Mesendoderm (in vitro differentiated cells): Measurements from ENCODE around the gene OR52B2.

Experiments used
- DNase-seq: peaks from one replicate; pipeline ENCODE4 v3.0.0; 2013
- H2AK5ac ChIP-seq: 2 replicates; pipeline ENCODE4 v1.6.1; 2013; ENCODE audit warnings: low read length, inconsistent platforms
- H2BK120ac ChIP-seq: 2 replicates; pipeline ENCODE4 v1.6.1; 2013; ENCODE audit warnings: low read depth, mild to moderate bottlenecking, low read length, moderate library complexity, mixed read lengths
- H2BK15ac ChIP-seq: replicated peaks from 2 replicates; pipeline ENCODE4 v1.6.1; 2013; ENCODE audit warnings: low read depth, mild to moderate bottlenecking, moderate library complexity
- H2BK5ac ChIP-seq: 2 replicates; pipeline ENCODE4 v1.6.1; 2013; ENCODE audit warnings: low read length, inconsistent platforms
- H3K18ac ChIP-seq: 2 replicates; pipeline ENCODE4 v1.6.1; 2013; ENCODE audit warnings: mild to moderate bottlenecking, low read length, mixed read lengths
- H3K23ac ChIP-seq: one replicate; pipeline ENCODE4 v1.6.1; 2013; ENCODE audit warnings: low read length
- H3K27ac ChIP-seq: 2 replicates; pipeline ENCODE4 v1.5.1; 2013; ENCODE audit warnings: low read depth, mild to moderate bottlenecking, inconsistent platforms, low read length, moderate library complexity
- H3K27me3 ChIP-seq: 2 replicates; pipeline ENCODE4 v1.6.1; 2013; ENCODE audit warnings: low read length, control low read depth, mild to moderate bottlenecking, inconsistent platforms; ENCODE audit not compliant: insufficient read depth, poor library complexity
- H3K36me3 ChIP-seq: 2 replicates; pipeline ENCODE4 v1.6.1; 2013; ENCODE audit warnings: low read length, inconsistent platforms; ENCODE audit not compliant: control insufficient read depth, insufficient read depth
- H3K4ac ChIP-seq: one replicate; pipeline ENCODE4 v1.6.1; 2013; ENCODE audit warnings: low read depth, mild to moderate bottlenecking, low read length, moderate library complexity
- H3K4me1 ChIP-seq: 2 replicates; pipeline ENCODE4 v1.6.1; 2013; ENCODE audit warnings: low read depth, low read length, inconsistent platforms; ENCODE audit not compliant: control insufficient read depth
- H3K4me2 ChIP-seq: 2 replicates; pipeline ENCODE4 v1.6.1; 2013; ENCODE audit warnings: low read length
- H3K4me3 ChIP-seq: 2 replicates; pipeline ENCODE4 v1.5.1; 2013; ENCODE audit warnings: mild to moderate bottlenecking, low read length
- H3K56ac ChIP-seq: one replicate; pipeline ENCODE4 v1.6.1; 2013; ENCODE audit warnings: low read length
- H3K79me1 ChIP-seq: 2 replicates; pipeline ENCODE4 v1.6.1; 2013; ENCODE audit warnings: low read length, inconsistent platforms
- H3K79me2 ChIP-seq: 2 replicates; pipeline ENCODE4 v1.6.1; 2013; ENCODE audit warnings: mild to moderate bottlenecking, low read length; ENCODE audit not compliant: control insufficient read depth, insufficient read depth
- H3K9ac ChIP-seq: 2 replicates; pipeline ENCODE4 v1.6.1; 2013; ENCODE audit warnings: low read length, inconsistent platforms
- H4K5ac ChIP-seq: one replicate; pipeline ENCODE4 v1.6.1; 2013; ENCODE audit warnings: low read length
- H4K8ac ChIP-seq: one replicate; pipeline ENCODE4 v1.6.1; 2013; ENCODE audit warnings: low read depth, mild to moderate bottlenecking, control low read depth, low read length, moderate library complexity
- WGBS: extraction: QIAGEN DNeasy Blood & Tissue Kit; methylation state at CpG from one replicate; pipeline ENCODE4 v1.1.7; 2013; ENCODE audit warnings: low lambda C conversion rate, missing lambda C conversion rate; ENCODE audit not compliant: insufficient coverage; ENCODE audit errors: extremely low coverage; 5-methylcytosine and 5-hydroxymethylcytosine counted together

OR52B2 gene

DNA sequence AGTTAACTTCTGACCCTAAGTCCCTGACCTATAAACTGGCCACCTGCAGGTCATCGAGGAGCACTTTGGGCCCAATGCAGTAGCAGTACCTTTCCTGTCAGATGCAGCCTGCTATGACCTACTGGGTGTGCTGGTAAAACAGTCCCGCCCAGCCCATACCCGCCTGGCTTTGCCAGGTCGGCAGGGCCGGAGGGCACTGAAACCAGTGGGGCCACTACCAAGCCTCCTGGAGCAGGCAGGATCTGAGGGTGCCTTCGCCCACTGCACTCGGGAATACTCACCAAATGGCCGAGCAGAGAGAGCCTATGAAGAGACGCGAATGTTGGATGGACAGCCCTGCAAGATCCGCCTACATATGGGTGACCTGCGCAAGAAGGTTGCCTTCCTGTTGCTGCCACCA, 39.7 kb upstream of the OR52B2 start:
- no peak overlapping the region for H3K9ac ChIP-seq
- H3K23ac ChIP-seq = no peak overlapping the region
- no peak overlapping the region for H4K5ac ChIP-seq
- no peak overlapping the region for H3K4me2 ChIP-seq
- no peaks in the 10 kb centered on the region for H3K36me3 ChIP-seq
- H3K18ac ChIP-seq = no peak overlapping the region
- DNase-seq = no peak
- no peak overlapping the region for H3K4me3 ChIP-seq
- H3K4ac ChIP-seq = no peak overlapping the region
- no peaks in the 10 kb centered on the region for H3K27me3 ChIP-seq
- H3K79me1 ChIP-seq = no peaks in the 10 kb centered on the region
- no peak overlapping the region for H3K56ac ChIP-seq
- no CpG with 5 or more reads among the region's 12 CpGs for WGBS
- H2BK5ac ChIP-seq = no peak overlapping the region
- H3K4me1 ChIP-seq = no peaks in the 10 kb centered on the region
- no peak overlapping the region for H2BK15ac ChIP-seq
- no peak overlapping the region for H2AK5ac ChIP-seq
- no peak overlapping the region for H3K27ac ChIP-seq
- H3K79me2 ChIP-seq = no peaks in the 10 kb centered on the region
- no peak overlapping the region for H2BK120ac ChIP-seq
- no peak overlapping the region for H4K8ac ChIP-seq

DNA sequence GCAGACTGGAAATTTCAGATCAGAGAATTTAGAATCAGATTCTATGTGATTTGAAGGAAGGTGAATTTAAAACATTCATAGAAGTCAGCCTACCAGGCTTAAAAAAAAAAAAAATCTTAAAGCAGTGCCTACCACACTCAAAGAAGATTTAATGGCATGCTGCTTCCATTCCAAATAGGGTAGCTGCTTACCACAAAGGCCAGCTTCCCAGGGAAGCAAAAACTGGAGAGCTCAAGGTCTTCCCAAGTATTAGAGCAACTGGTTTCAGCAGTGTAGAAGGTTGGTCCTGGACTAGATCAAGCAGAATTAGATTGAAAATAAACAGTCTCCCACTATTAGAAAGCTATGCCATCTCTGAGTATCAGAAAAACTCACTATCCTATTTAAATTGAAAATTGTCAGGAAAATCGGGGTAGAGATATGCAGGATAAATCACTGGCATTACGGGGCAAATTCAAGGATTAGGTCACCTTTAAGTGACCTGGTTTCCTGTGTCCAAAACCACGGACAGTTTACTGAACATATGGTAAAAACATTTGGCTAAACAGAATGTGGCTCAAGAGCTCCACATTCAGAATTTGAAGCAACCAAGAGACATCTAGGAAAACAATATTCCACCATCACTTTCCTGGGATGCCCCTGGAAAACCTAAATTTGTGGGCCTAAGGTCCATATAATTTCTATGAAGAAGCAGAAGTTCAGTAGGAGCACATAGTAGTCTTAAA, 36.5 kb upstream of the OR52B2 start:
- Histone ChIP-seq H3K23ac (no peak overlapping the region), H3K79me1 (no peaks in the 10 kb centered on the region), H3K9ac (no peak overlapping the region), H2BK5ac (no peak overlapping the region), H4K8ac (no peak overlapping the region), H2BK15ac (no peak overlapping the region), H3K36me3 (no peaks in the 10 kb centered on the region), H3K79me2 (no peaks in the 10 kb centered on the region), H3K4me1 (no peaks in the 10 kb centered on the region), H3K27me3 (no peaks in the 10 kb centered on the region), H4K5ac (no peak overlapping the region), H3K27ac (no peak overlapping the region), H3K56ac (no peak overlapping the region), H3K18ac (no peak overlapping the region), H2BK120ac (no peak overlapping the region), H3K4me3 (no peak overlapping the region), H2AK5ac (no peak overlapping the region), H3K4me2 (no peak overlapping the region), H3K4ac (no peak overlapping the region)
- DNase-seq = no peak
- WGBS = no CpG with 5 or more reads among the region's 3 CpGs

DNA sequence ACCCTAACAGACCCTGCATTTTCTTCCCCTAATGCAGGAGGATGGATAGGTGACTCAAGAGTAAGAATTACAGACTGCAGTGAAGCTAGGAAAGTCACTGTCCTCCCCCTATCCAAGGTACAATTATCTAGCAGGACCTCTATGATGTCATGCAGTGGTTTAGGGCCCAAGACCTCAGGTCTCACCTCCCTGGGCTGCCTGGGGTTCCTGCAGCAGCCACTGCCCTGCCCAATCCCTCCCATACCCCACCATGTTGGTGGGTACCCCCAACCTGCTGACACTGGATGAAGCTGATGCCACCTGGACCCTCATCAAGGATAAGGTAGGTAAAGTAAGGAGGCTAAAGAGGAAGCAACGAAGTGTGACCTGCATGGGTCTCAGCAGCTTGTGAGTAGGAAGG, 35.2 kb upstream of the OR52B2 start, which contains the start of gene C11orf42:
C11orf42 (plus strand) TSS at position 192 of the 400 bp plus-strand sequence; CDS start at position 251, 59 bp downstream.
- no peak within 1 kb of the TSS for H4K5ac ChIP-seq
- no peak within 1 kb of the TSS for H3K56ac ChIP-seq
- H3K9ac ChIP-seq = no peak within 1 kb of the TSS
- no peak within 1 kb of the TSS for H3K18ac ChIP-seq
- H3K4me3 ChIP-seq = no peak within 1 kb of the TSS
- H3K79me1 ChIP-seq = no peaks in the 10 kb centered on the region
- H3K36me3 ChIP-seq = no peaks in the 10 kb centered on the region
- no peaks in the 10 kb centered on the region for H3K79me2 ChIP-seq
- no peak within 1 kb of the TSS for H3K4ac ChIP-seq
- H2BK15ac ChIP-seq = no peak within 1 kb of the TSS
- DNase-seq = no peak
- no peak within 1 kb of the TSS for H3K23ac ChIP-seq
- H3K4me2 ChIP-seq = no peak within 1 kb of the TSS
- no peak within 1 kb of the TSS for H2AK5ac ChIP-seq
- WGBS = no CpG with 5 or more reads among the region's 1 CpG
- no peak within 1 kb of the TSS for H3K27ac ChIP-seq
- H3K4me1 ChIP-seq = no peaks in the 10 kb centered on the region
- no peaks in the 10 kb centered on the region for H3K27me3 ChIP-seq
- H2BK5ac ChIP-seq = no peak within 1 kb of the TSS
- H4K8ac ChIP-seq = no peak within 1 kb of the TSS
- no peak within 1 kb of the TSS for H2BK120ac ChIP-seq

DNA sequence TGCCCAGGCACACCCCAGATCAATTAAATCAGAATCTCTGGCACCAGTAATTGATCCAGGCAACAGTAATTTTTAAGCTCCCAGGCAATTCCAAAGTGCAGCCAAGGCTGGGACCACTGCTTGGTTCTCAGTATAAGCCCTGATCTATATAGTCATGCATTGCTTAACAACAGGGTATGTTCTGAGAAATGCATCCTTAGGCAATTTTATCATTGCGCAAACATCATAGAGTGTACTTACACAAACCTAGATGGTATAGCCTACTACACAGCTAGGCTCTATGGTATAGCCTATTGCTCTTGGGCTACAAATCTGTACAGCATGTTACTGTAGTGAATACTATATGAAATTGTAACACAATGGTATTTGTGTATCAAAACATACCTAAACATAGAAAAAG, 34.6 kb upstream of the OR52B2 start:
- Histone ChIP-seq H3K27me3 (no peaks in the 10 kb centered on the region), H3K4ac (no peak overlapping the region), H3K4me2 (no peak overlapping the region), H3K9ac (no peak overlapping the region), H3K18ac (no peak overlapping the region), H4K5ac (no peak overlapping the region), H2BK120ac (no peak overlapping the region), H3K79me1 (no peaks in the 10 kb centered on the region), H3K27ac (no peak overlapping the region), H3K79me2 (no peaks in the 10 kb centered on the region), H3K56ac (no peak overlapping the region), H3K23ac (no peak overlapping the region), H4K8ac (no peak overlapping the region), H3K36me3 (no peaks in the 10 kb centered on the region), H2BK5ac (no peak overlapping the region), H3K4me3 (no peak overlapping the region), H3K4me1 (no peaks in the 10 kb centered on the region), H2BK15ac (no peak overlapping the region), H2AK5ac (no peak overlapping the region)
- WGBS = no CpG with 5 or more reads among the region's 1 CpG
- no peak for DNase-seq

DNA sequence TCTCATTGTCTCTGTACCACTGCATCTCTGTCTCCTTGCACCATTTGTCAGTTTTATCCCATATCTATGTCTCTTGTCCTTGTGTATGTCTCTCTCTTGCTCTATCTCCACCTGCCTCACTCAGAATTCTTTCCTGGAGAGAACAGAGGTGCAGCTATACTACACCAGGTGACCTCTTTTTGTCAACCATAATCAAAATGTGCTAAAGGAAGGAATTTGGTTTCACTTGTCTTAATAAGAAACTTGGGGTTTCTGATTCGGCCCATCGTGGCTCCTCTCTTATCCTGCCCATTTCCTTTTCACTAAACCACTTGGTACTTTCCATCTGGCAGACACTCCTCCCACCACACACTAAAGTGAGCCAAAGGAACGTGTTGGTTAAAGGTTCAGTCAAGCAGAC, 33.2 kb upstream of the OR52B2 start:
- no peaks in the 10 kb centered on the region for H3K27me3 ChIP-seq
- H3K18ac ChIP-seq = no peak overlapping the region
- H3K4me2 ChIP-seq = no peak overlapping the region
- no peak overlapping the region for H3K4me3 ChIP-seq
- no peak overlapping the region for H2BK5ac ChIP-seq
- no peak overlapping the region for H4K8ac ChIP-seq
- DNase-seq = no peak
- no peak overlapping the region for H2AK5ac ChIP-seq
- no peaks in the 10 kb centered on the region for H3K36me3 ChIP-seq
- no peak overlapping the region for H2BK120ac ChIP-seq
- H3K79me1 ChIP-seq = no peaks in the 10 kb centered on the region
- H3K4me1 ChIP-seq = no peaks in the 10 kb centered on the region
- H3K4ac ChIP-seq = no peak overlapping the region
- H3K56ac ChIP-seq = no peak overlapping the region
- no peak overlapping the region for H3K27ac ChIP-seq
- H4K5ac ChIP-seq = no peak overlapping the region
- no peak overlapping the region for H3K9ac ChIP-seq
- H3K23ac ChIP-seq = no peak overlapping the region
- WGBS = no CpG with 5 or more reads among the region's 3 CpGs
- H2BK15ac ChIP-seq = no peak overlapping the region
- no peaks in the 10 kb centered on the region for H3K79me2 ChIP-seq

DNA sequence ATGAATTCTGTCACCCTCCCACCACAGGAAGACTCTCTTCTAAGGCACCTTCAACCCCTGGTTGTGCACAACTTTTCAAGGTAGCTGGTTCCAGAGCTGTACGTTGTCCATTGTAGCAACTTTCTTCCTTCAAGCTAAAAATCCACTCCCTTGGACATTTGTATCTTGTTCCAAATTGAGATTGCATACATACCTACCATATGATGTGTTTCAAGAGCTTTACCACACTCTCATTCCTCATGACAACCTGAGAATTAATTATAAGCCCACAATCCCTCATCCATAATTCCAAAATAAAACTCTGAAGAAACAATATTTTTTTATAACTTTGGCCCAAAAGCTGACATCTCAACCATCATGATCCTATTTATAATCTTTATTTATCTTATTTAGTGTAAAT, 31.9 kb upstream of the OR52B2 start:
- Histone ChIP-seq H3K4ac (no peak overlapping the region), H2BK5ac (no peak overlapping the region), H3K56ac (no peak overlapping the region), H2BK120ac (no peak overlapping the region), H3K79me2 (no peaks in the 10 kb centered on the region), H4K5ac (no peak overlapping the region), H2AK5ac (no peak overlapping the region), H3K23ac (no peak overlapping the region), H3K27ac (no peak overlapping the region), H3K18ac (no peak overlapping the region), H3K79me1 (no peaks in the 10 kb centered on the region), H3K36me3 (no peaks in the 10 kb centered on the region), H3K4me1 (no peaks in the 10 kb centered on the region), H3K4me2 (no peak overlapping the region), H3K27me3 (no peaks in the 10 kb centered on the region), H3K4me3 (no peak overlapping the region), H2BK15ac (no peak overlapping the region), H4K8ac (no peak overlapping the region), H3K9ac (no peak overlapping the region)
- DNase-seq = no peak
- WGBS = no CpG with 5 or more reads among the region's 1 CpG
